SW480 (cell line): ENCODE data around the gene GSN.
A peak's percentile ranks its signal among the peaks of the same experiment; 100 is the strongest.

Source experiments
- DNase-seq: peaks from one replicate; pipeline ENCODE4 v3.0.0-alpha.2; 2016; ENCODE audit warnings: low spot score

GSN gene

DNA sequence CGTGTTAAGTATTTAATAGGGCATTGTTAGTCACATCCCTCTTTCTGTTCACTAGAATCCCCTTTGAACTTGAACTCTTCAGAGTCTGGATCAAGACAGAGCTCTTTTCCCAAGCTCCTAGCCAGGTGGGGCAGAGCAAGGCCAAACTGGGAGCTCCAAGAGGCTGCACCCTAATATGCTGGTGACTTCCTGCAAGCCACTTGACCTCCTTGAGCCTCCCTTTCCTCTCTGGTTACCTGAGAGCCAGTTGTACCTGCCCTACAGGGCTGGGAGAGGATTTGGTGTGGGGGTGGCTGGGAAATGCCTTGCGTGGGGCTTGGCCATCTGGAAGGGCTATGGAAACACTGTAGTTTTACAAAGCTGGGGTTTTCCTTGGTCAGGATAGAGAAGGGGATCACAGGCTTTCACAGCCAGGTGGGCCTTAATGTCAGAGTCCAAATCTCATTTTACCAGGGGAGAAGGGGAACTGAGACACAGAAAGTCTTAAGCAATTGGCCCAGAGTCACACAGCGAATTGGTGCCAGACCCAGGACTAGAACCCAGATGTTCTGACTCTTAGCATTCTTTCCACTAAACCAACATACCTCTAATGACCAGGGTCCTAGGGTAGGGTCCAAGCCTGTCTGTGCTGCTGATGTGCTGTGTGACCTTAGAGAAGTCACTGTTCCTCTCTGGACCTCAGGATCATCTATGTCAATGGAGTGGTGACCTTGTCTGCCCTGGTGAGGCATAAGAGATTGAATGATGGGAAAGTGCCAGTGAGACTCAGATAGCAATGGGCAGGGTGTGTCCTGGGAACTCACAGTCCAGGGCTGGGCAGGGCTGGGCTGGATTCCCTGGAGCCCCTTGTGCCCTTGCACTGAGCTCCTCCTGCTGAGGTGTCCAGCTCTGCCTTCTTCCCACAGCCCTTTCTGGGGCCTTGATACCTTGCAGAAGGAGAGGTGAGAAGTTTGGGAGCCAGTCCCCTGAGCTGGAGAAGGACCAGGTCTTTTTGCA is 35.8 kb downstream of the GSN start:
- DNase-seq = no peak

DNA sequence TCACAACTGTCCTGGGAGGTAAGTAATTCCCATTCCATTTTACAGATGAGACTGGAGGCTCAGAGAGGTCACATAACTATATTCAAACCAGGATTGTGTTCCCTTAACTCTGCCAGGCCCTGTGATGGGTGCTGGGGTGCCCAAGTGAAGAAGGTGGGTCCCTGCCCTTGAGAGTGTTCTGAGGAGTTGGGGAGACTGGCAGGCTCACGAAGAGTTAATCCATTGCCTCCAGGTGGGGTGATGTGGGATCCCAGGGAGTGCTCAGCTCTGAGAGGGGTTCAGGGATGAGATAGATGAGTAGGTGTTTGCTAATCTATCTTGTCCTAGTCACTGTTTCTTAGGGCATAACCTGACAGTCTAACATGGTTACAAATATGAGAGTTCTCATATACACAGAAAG is 36.7 kb downstream of the GSN start:
- no peak for DNase-seq

DNA sequence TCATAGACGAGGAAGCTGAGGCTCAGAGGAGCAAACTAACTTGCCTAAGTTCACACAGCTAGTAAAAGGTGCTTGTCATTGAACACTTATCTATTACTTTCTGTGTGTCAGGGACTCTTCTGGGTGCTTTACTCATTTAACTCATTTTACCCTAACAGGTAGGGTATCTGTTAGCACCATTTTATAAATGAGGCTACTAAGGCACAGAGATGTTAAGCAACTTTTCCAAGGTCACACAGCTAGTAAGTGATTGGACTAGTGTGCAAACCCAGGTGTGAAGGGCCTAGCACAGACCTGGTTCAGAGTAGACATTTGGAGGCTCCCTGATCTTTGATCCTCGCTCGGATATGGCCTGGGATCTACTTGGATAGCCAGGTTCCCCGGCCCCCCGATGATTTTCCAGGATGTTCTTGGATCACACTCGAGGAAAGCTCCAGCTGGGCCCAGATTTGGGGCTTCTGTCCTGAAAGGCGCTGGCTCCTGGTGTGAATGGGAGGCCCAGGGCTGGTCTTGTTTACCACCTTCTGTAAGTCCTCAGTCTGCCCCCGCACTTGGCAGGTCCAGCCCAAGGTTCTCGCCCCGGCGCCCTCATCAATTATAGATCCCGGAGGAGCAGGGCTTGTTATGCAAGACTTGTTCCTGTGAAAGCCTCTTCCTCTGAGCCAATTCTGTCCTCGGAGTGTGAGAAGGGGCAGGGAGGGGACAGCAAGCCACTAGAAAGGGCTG is 37.5 kb downstream of the GSN start:
- DNase-seq = no peak

DNA sequence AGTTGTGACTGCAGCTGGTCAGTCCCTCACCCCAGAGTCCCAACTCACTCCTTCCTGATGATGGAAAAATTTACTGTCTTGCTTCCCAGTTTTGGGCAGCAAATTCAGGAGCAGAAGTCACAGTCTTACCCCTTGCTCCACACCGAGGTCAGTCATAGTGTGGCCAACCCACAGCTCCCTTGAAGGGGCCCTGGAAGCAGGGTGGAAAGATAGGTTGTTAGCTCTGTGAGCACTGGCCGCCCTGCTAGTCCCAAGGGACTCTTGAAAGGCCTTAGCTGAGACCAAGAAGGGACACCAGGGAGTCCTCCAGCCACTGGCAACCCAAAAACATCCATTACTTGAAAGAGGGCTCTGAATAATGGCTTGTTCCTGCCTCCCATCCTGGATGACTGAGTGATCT is 40.0 kb downstream of the GSN start:
- DNase-seq = no peak

DNA sequence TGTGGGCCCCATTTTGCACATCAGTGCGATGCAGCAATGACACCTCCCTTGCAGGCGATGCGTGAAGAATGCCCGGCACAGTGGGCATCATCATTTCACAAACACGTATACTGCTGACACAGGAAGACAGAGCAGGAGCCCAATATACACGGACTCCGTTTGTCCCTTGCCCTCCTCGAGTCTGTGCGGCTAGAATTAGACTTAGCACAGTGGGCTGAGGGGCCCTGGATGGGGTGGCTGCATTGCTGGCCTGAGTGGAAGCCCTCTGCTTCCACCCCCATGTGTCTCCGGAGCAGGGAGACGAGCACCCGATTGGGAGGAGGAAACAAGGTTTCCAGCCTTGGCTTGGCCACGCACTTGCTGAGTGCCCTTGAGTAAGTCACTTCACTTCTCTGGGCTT is 40.8 kb downstream of the GSN start:
- no peak for DNase-seq

DNA sequence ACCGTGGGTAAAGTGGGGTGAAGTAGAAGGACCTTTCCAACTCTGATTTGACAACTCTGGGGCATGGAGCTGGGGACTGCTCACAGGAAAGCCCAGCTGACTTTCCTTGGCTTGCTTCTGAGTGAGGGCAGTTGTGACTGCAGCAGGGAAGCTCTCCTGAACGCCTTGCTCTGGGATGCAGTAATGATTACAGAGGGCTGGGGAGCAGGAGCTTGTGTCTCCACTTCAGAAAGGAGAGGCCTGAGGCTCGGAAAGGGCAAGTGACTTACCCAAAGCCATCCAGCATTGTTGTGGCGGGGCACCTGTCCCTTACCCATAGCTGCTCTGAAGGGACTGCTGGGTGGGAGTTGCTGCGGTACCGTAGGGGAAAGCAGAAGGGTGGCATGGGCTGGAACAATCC is 41.2 kb downstream of the GSN start:
- no peak for DNase-seq

DNA sequence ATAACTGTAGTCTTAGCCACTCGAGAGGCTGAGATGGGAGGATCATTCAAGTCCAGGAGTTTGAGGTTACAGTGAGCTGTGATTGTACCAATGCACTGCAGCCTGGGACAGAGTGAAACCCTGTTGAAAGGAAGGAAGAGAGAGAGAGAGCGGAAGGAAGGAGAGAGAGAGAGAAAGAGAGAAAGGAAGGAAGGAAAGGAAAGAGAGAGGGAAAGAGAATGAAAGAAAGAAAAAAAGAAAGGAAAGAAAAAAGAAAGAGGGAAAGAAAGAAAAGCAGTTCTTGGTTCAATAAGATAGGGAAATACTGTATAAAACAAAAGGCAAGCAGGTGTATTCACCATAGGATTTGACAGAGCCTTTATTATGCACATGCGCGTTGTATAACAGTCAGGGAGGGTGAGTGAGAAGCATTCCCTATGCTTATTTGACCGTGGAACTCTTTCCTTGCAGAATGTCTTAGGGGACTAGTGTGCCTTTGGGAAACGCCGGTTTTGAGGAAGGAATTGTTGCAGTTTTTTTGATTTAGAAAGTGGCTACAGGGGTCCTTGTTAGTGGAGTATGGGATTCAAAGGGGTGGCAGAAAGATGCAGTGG is 42.0 kb downstream of the GSN start:
- no peak for DNase-seq

DNA sequence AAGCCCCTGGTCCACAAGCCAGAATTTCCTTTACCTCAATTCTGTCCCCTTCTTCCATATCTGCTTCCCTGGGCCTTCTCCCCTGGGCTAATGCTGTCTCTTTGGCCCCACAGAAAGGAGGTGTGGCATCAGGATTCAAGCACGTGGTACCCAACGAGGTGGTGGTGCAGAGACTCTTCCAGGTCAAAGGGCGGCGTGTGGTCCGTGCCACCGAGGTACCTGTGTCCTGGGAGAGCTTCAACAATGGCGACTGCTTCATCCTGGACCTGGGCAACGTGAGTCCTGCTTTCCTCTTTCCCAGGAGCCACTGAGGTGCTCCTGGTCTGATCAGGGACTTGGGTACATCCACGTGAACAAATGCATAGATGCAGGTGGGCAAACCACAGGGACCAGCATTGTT is 42.6 kb downstream of the GSN start:
- DNase-seq = no peak

DNA sequence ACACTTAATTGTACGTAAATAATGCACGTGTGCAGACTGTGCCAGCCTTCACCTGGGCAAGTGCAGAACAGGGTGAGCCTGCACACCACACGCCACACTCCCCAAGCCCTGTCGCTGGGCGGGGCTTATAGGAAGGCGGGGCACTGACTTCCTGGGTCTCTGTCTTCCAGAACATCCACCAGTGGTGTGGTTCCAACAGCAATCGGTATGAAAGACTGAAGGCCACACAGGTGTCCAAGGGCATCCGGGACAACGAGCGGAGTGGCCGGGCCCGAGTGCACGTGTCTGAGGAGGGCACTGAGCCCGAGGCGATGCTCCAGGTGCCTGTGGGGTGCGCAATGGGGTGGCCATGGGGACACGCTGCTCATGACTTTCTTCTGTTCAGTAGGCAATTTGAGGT is 44.2 kb downstream of the GSN start:
- DNase-seq = no peak

DNA sequence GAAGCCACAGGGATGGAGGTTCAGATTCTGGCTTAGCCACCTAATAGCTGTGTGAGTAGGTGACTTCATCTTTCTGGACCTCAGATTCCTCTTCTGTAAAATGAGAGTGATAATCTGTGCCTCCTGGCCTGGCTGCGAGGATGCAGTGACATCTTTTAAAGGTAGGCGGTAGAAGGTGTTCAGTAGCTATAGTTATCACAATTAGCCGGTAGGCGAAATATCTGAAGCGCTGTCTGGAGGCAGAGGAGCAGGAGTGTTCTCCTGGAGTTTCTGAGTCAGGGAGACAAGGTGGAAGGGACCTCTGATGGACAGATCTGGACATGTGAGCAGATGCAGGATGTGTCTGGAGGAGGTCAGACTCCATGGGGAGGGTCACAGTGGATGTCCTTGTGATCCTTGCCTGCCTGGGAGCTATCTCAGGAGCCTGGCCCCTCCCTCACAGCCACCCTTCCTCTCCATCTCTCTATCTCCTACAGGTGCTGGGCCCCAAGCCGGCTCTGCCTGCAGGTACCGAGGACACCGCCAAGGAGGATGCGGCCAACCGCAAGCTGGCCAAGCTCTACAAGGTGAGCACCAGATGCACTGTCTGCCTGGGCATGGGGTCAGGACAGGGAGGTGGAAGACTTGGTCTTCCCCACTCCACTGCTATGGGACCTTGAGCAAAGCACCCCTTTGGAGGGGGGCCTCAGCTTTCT is 45.6 kb downstream of the GSN start:
- DNase-seq = no peak

DNA sequence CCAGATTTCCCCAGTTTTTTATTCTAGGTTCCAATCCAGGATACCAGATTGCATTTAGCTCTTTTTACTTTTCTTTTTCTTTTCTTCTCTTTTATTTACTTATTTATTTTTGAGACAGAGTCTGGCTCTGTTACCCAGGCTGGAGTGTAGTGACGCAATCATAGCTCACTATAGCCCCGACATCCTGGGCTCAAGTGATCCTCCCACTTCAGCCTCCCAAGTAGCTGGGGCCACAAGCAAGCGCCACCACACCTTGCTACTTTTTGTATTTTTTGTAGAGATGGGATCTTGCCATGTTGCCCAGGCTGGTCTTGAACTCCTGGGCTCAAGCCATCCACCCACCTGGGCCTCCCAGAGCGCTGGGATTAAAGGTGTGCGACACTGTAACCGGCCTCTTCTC is 48.4 kb downstream of the GSN start:
- no peak for DNase-seq

DNA sequence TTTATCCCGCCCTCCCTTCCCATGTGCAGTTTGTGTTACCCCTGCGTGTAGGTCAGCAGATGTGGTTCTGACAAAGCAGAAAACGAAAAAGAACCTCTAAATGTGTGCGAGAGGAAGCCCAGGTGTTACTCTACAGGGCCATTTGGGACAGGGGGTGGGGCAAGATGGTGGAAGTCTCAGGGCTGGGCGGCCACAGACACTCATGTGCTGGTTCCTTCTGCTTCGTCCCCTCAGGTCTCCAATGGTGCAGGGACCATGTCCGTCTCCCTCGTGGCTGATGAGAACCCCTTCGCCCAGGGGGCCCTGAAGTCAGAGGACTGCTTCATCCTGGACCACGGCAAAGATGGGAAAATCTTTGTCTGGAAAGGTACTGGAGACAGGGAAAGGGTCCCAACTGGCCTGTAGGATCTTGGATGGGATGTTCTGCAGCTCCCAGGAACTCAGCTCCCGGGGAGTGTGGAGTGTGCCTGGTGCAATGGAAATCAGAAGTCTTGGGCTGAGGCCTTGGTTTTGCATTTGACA is 49.0 kb downstream of the GSN start:
- DNase-seq = no peak

DNA sequence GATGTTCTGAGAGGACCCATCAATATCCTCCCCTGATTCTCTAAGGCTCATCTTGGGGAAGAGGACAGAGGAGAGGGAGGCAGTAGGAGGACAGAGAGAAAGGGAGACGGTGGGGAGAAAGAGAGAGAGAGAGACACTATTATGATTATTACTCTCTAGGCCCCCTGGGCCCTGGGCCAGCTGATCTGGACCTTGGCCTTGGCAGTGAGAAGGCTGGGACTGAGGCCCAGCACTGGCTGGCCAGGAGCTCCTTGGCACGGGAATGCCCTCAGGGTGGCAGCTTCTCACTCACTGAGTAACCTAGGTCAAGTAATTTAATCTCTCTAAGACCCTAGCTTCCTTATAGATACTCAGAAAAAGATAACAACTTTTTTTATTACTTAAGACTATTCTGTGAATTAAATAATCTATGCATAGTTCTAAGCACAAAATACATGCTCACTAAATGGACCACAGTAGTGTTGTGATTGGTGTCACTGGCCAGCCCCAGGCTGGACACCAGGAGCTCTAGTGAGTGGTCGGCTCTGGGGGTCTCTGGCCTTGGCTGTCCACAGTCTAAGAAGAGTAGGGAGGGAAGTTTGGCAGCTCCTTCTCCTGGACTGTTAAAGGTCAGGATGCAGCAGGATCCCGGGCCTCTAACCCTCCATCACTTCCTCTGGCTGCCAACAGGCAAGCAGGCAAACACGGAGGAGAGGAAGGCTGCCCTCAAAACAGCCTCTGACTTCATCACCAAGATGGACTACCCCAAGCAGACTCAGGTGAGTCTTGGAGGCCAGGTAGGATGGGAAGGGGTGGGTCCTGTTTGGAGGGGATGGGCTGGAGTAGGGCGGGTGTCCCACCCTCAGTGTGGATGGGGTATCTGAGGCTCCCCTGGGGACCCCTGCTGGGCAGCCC is 50.0 kb downstream of the GSN start:
- DNase-seq = no peak

DNA sequence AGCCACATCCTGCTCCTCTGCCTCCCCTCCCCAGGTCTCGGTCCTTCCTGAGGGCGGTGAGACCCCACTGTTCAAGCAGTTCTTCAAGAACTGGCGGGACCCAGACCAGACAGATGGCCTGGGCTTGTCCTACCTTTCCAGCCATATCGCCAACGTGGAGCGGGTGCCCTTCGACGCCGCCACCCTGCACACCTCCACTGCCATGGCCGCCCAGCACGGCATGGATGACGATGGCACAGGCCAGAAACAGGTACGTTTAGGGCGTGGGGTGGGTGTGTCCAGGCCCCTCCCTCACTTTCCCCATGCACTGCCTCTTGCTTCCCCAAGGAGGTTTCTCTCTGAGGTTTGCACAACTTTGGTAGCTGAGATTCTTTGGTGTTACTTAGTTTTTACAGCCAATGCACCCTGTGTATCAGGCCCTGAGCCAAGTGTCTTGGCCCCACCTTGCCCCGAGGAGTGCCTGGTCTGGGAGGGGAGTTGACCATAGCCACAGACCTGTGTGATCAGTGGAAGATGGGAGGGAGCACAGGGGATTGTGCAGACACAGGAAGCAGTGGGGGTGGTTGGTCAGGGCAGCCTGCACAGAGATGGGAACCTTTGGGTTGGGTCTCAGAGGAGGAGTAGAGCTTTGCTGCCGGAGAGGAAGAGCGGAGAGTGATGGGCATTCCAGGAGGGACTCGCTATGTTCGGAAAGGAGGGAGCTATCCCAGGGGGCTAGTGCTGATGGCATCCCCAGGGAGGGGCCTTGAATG is 50.8 kb downstream of the GSN start:
- no peak for DNase-seq

DNA sequence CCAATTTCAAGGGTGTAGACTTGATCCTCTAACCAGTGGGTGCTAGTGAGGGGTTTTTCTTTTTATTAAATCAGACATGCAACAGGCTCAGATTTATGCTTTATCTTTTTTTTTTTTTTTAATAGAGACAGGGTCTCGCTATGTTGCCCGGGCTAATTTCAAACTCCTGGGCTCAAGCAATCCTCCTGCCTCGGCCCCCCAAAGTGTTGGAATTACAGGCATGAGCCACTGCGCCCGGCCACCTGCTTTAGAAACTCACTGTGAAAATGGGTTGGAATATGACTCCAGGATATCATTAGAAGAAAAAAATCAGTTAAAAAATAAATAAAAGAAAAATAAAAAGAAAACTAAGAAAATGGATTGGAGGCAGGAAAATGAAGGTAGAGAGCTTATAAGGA is 51.4 kb downstream of the GSN start:
- no peak for DNase-seq

DNA sequence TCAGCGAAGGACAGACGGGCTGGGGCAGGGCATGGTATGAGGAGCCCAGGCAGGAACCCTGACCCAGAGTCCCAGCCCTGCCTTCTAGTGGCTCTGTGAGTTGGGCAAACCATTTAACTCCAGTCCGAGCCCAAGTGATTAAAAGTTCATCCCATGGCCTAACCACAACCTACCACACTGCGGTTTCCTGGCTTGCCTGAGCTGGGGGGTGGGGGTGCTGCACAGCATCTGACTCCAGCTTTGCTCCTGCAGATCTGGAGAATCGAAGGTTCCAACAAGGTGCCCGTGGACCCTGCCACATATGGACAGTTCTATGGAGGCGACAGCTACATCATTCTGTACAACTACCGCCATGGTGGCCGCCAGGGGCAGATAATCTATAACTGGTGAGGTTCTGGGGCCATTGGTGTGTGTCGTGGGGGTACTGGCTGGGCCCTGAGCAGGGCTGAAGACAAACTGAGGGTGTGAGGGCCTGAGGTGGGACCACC is 53.1 kb downstream of the GSN start:
- DNase-seq = no peak

DNA sequence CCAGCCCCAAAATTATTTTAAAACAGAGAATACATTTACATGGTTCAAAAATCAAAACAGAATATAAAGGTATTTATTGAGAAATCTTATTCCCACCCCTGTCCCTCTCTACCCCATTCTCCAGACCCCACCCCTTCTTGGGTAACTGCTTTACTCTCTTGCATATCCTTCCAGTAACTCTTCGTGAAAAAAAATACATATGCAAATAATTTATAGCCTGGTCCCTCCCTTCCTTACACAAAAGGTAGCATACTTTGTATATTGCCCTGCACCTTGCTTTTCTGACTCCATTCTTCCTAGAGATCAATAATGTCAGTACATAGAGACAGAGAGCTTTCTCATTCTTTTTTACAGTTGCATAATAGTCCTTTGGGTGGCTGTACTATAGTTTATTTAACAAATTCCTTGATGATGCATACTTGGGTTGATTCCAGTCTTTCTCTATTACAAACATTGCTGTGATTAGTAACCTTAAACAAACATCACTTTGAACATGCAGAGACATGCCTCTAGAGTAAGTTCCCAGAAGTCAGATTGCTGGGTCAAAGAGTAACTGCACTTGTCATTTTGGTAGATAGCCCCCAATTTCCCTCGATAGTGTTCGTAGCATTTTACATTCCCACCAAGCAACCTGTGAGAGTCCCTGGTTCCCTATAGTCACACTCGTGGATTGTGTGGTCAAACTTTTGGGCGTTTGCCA is 54.2 kb downstream of the GSN start:
- DNase-seq = peak; percentile 32

DNA sequence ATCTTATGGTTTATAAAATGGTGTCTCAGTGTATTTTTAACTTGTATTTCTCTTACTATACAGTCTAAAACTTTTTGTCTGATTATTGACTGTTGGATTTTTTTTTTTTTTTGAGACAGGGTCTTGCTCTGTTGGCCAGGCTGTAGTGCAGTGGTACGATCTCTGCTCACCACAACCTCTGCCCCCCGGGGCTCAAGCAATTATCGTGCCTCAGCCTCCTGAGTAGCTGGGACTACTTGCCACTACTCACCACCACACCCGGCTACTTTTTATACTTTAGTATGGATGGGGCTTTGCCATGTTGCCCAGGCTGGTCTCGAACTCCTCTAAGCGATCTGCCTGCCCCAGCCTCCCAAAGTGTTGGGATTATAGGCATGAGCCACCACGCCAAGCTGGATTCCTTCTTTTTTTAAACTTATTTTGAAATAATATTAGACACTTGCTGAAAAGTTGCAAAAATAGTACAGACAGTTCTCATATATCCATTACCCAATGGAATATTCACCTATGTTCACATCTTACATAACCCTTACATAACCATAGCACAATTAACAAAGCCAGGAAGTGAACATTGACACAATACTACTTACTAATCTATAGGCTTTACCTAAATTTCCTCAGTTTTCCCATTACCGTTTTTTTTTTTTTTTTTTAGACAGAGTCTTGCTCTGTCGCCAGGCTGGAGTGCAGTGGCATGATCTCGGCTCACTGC is 54.9 kb downstream of the GSN start:
- DNase-seq = no peak
